Neural cell (in vitro differentiated cells): ENCODE measurements around the gene CA5A. TPM values are rescaled to one million over a fixed set of nuclear protein-coding genes. Genes with fewer than 3 reads are reported as not detected.

ENCODE experiments used
- H2AFZ ChIP-seq: fragments of 200-600, 300-800 bp; sonication (generic), shearing (Covaris generic); 2 replicates; pipeline ENCODE4 v1.6.0; 2014; ENCODE audit warnings: low read depth, mild to moderate bottlenecking, antibody characterized with exemption, low read length, moderate library complexity
- H3F3A ChIP-seq: fragments of 200-600 bp; shearing (Covaris generic); 2 replicates; pipeline ENCODE4 v1.6.1; 2016; ENCODE audit warnings: mild to moderate bottlenecking, moderate library complexity, mixed read lengths, antibody characterized with exemption, low read length; ENCODE audit not compliant: insufficient read depth, poor library complexity, severe bottlenecking
- H3K27ac ChIP-seq: fragments of 200-600, 300-800 bp; sonication (generic), shearing (Covaris generic); 2 replicates; pipeline ENCODE4 v1.5.1; 2014; ENCODE audit warnings: mild to moderate bottlenecking, low read length, moderate library complexity
- H3K27me3 ChIP-seq: fragments of 300-800, 200-600 bp; sonication (generic), shearing (Covaris generic); 2 replicates; pipeline ENCODE4 v1.6.0; 2014; ENCODE audit warnings: mild to moderate bottlenecking, low read depth, low read length, moderate library complexity; ENCODE audit not compliant: insufficient read depth
- H3K36me3 ChIP-seq: fragments of 300-800, 200-600 bp; sonication (generic), shearing (Covaris generic); 2 replicates; pipeline ENCODE4 v1.5.1; 2014; ENCODE audit warnings: mild to moderate bottlenecking, antibody characterized with exemption, low read length, moderate library complexity; ENCODE audit not compliant: insufficient read depth
- H3K4me2 ChIP-seq: fragments of 300-800, 200-600 bp; sonication (generic), shearing (Covaris generic); 2 replicates; pipeline ENCODE4 v1.6.0; 2014; ENCODE audit warnings: mild to moderate bottlenecking, low read length
- H3K4me3 ChIP-seq: fragments of 300-800, 200-600 bp; sonication (generic), shearing (Covaris generic); 2 replicates; pipeline ENCODE4 v1.5.1; 2014; ENCODE audit warnings: mild to moderate bottlenecking, low read length, moderate library complexity
- H3K79me2 ChIP-seq: fragments of 200-600 bp; shearing (Covaris generic); replicated peaks from 2 replicates; pipeline ENCODE4 v1.6.0; 2014; ENCODE audit warnings: mild to moderate bottlenecking, low read length, moderate library complexity; ENCODE audit not compliant: insufficient read depth
- H3K9ac ChIP-seq: fragments of 300-800, 200-600 bp; sonication (generic), shearing (Covaris generic); 2 replicates; pipeline ENCODE4 v1.6.1; 2016; ENCODE audit warnings: mild to moderate bottlenecking, low read length, mixed read lengths
- H3K9me2 ChIP-seq: fragments of 200-600 bp; shearing (Covaris generic); 2 replicates; pipeline ENCODE4 v1.6.1; 2016; ENCODE audit warnings: mild to moderate bottlenecking, low read length, mixed read lengths; ENCODE audit not compliant: insufficient read depth
- H3K9me3 ChIP-seq: fragments of 200-600, 300-800 bp; sonication (generic), shearing (Covaris generic); 2 replicates; pipeline ENCODE4 v1.6.1; 2016; ENCODE audit warnings: mild to moderate bottlenecking, mixed run types, low read length, moderate library complexity, mixed read lengths
- H4K20me1 ChIP-seq: fragments of 200-600 bp; shearing (Covaris generic); 2 replicates; pipeline ENCODE4 v1.6.1; 2016; ENCODE audit warnings: mild to moderate bottlenecking, mixed run types; ENCODE audit not compliant: insufficient read depth
- CTCF ChIP-seq: fragments of 450-650 bp; IDR thresholded peaks from 2 replicates; pipeline ENCODE4 v1.5.1; 2014; ENCODE audit warnings: antibody characterized with exemption, mild to moderate bottlenecking, moderate library complexity; ENCODE audit not compliant: poor library complexity, severe bottlenecking
- EP300 ChIP-seq: fragments of 450-650 bp; conservative IDR thresholded peaks from 2 replicates; pipeline ENCODE4 v1.6.1; 2014; ENCODE audit warnings: antibody characterized with exemption, mild to moderate bottlenecking, moderate library complexity; ENCODE audit not compliant: poor library complexity, severe bottlenecking
- EZH2 ChIP-seq: fragments of 200-600, 300-800 bp; shearing (Covaris generic), sonication (generic); IDR thresholded peaks from 2 replicates; pipeline ENCODE4 v1.6.1; 2014; ENCODE audit warnings: antibody characterized with exemption, low read length, borderline replicate concordance, mild to moderate bottlenecking; ENCODE audit not compliant: insufficient read depth, poor library complexity, severe bottlenecking
- MXI1 ChIP-seq: fragments of 450-650 bp; conservative IDR thresholded peaks from 2 replicates; pipeline ENCODE4 v1.6.1; 2014; ENCODE audit warnings: antibody characterized with exemption, mild to moderate bottlenecking; ENCODE audit not compliant: poor library complexity, severe bottlenecking
- POLR2AphosphoS5 ChIP-seq: IDR thresholded peaks from 2 replicates; pipeline ENCODE4 v1.6.1; 2012
- RAD21 ChIP-seq: fragments of 450-650 bp; conservative IDR thresholded peaks from 2 replicates; pipeline ENCODE4 v1.6.1; 2014; ENCODE audit warnings: antibody characterized with exemption, mild to moderate bottlenecking, moderate library complexity
- REST ChIP-seq: IDR thresholded peaks from 2 replicates; pipeline ENCODE4 v1.6.1; 2012; ENCODE audit warnings: borderline replicate concordance
- SMC3 ChIP-seq: fragments of 450-650 bp; conservative IDR thresholded peaks from 2 replicates; pipeline ENCODE4 v1.6.1; 2014; ENCODE audit warnings: antibody characterized with exemption, mild to moderate bottlenecking, moderate library complexity; ENCODE audit not compliant: poor library complexity
- TAF1 ChIP-seq: IDR thresholded peaks from 2 replicates; pipeline ENCODE4 v1.6.1; 2012; ENCODE audit warnings: low read depth
- polyA plus RNA-seq: library from polyadenylated mRNA; depleted of rRNA; stranded (reverse); fragments of >200 nt; gene quantifications from 2 replicates; pipeline ENCODE4 v1.2.3, GENCODE V29; 2014

Gene CA5A
- polyA plus RNA-seq, 1 donor from 2014 or later, result not detected

- Histone ChIP-seq H3K27ac (no peak overlapping the region), H2AFZ (no peak overlapping the region), H3K4me3 (no peak overlapping the region), H3K36me3 (no peaks in the 10 kb centered on the region), H3K27me3 (no peaks in the 10 kb centered on the region), H3K9ac (no peak overlapping the region), H3K79me2 (no peaks in the 10 kb centered on the region), H3K9me2 (no peaks in the 10 kb centered on the region), H3K9me3 (no peaks in the 10 kb centered on the region), H3F3A (no peaks in the 10 kb centered on the region), H4K20me1 (no peaks in the 10 kb centered on the region), H3K4me2 (no peak overlapping the region)
- TF ChIP-seq EP300, result no peak
- no peak for TF ChIP-seq POLR2AphosphoS5
- TF ChIP-seq TAF1, result no peak
- no peak for TF ChIP-seq EZH2
- TF ChIP-seq SMC3, result no peak
- TF ChIP-seq MXI1, result no peak
- no peak for TF ChIP-seq CTCF
- TF ChIP-seq RAD21, result no peak
- no peak for TF ChIP-seq REST
Observed at GRCh38 chr16:87853411-87854052, 82.8 kb downstream of the CA5A start.

DNA sequence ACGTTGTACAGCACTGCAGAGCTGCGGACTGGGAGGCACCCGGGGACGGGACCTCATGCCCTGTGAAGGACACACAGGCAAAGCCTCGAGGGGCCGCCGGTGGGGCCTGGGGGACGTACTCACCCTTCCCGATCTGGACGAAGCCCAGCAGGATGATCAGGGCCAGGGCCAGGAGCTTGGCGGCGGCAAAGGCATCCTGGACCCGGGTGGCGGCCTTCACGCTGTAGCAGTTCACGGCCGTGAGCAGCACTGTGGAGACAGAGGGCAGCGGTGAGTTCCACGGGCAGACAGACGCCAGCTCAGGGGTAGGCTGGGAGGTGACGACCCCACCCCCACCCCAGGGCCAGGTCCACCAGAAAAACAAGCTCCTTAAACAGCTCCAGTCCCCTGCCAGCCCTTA, 84.7 kb downstream of the CA5A start:
- Histone ChIP-seq H3K9ac (no peak overlapping the region), H3K27me3 (no peaks in the 10 kb centered on the region), H3K4me3 (no peak overlapping the region), H4K20me1 (no peaks in the 10 kb centered on the region), H3K79me2 (no peaks in the 10 kb centered on the region), H2AFZ (no peak overlapping the region), H3K27ac (no peak overlapping the region), H3K4me2 (no peak overlapping the region), H3K36me3 (no peaks in the 10 kb centered on the region), H3F3A (no peaks in the 10 kb centered on the region), H3K9me3 (no peaks in the 10 kb centered on the region), H3K9me2 (no peaks in the 10 kb centered on the region)
- TF ChIP-seq SMC3 (no peak), EP300 (no peak), POLR2AphosphoS5 (no peak), TAF1 (no peak), EZH2 (no peak)
